Endothelial cell (in vitro differentiated cells): ENCODE results near the gene TEDC1. TPM values are rescaled to one million over a fixed set of nuclear protein-coding genes. Genes with fewer than 3 reads are reported as not detected.

ENCODE experiments used
- DNase-seq: peaks from one replicate; pipeline ENCODE4 v3.0.0; 2021; ENCODE audit warnings: low spot score
- H3K27ac Mint-ChIP-seq: one replicate; pipeline ENCODE4 v1.8.0; 2021; ENCODE audit warnings: mixed read lengths, inconsistent platforms; ENCODE audit not compliant: unreplicated experiment
- H3K27me3 Mint-ChIP-seq: one replicate; pipeline ENCODE4 v1.8.0; 2021; ENCODE audit warnings: mild to moderate bottlenecking, moderate library complexity, mixed read lengths, inconsistent platforms; ENCODE audit not compliant: unreplicated experiment
- H3K36me3 Mint-ChIP-seq: one replicate; pipeline ENCODE4 v1.8.0; 2021; ENCODE audit warnings: mild to moderate bottlenecking, low read depth, mixed read lengths, inconsistent platforms; ENCODE audit not compliant: unreplicated experiment
- H3K4me1 Mint-ChIP-seq: one replicate; pipeline ENCODE4 v1.8.0; 2021; ENCODE audit warnings: mild to moderate bottlenecking, mixed read lengths, inconsistent platforms; ENCODE audit not compliant: unreplicated experiment
- H3K4me3 Mint-ChIP-seq: one replicate; pipeline ENCODE4 v1.8.0; 2021; ENCODE audit warnings: mild to moderate bottlenecking, mixed read lengths, inconsistent platforms; ENCODE audit not compliant: unreplicated experiment
- H3K9me3 Mint-ChIP-seq: one replicate; pipeline ENCODE4 v1.8.0; 2021; ENCODE audit warnings: mixed read lengths, inconsistent platforms; ENCODE audit not compliant: unreplicated experiment
- CTCF ChIP-seq: fragments of 200-600 bp; sonication (generic); IDR thresholded peaks from one replicate; pipeline ENCODE4 v1.5.0; 2021; ENCODE audit warnings: antibody characterized with exemption; ENCODE audit not compliant: unreplicated experiment
- total RNA-seq: library from RNA; stranded (reverse); fragmentation: NEBNext Ultra II Directional; extraction: Animal tissue kit (Norgen Biotek cat#: 25700); gene quantifications from one replicate; pipeline ENCODE4 v1.2.1, GENCODE V29; 2021; ENCODE audit not compliant: unreplicated experiment

Gene TEDC1
- total RNA-seq, 1 donor from 2014 or later, result 11.5 TPM

GRCh38 chr14:105473033-105473676, 17.9 kb upstream of the TEDC1 start:
- no peak overlapping the region for H3K4me3 Mint-ChIP-seq
- DNase-seq, result no peak
- no peak for TF ChIP-seq CTCF

GRCh38 chr14:105473677-105474482, 17.2 kb upstream of the TEDC1 start:
- H3K4me3 Mint-ChIP-seq, result no peak overlapping the region
- no peaks in the 10 kb centered on the region for H3K36me3 Mint-ChIP-seq
- peak; percentile 97 for DNase-seq
- no peak overlapping the region for H3K27ac Mint-ChIP-seq
- H3K9me3 Mint-ChIP-seq, result no peaks in the 10 kb centered on the region
- peaks cover 11% of the 10 kb centered on the region for H3K27me3 Mint-ChIP-seq
- H3K4me1 Mint-ChIP-seq, result peaks cover 9% of the 10 kb centered on the region
- no peak for TF ChIP-seq CTCF

More at GRCh38 chr14:105473033-105473676, 17.9 kb upstream of the TEDC1 start:
- H3K9me3 Mint-ChIP-seq, result no peaks in the 10 kb centered on the region
- no peaks in the 10 kb centered on the region for H3K36me3 Mint-ChIP-seq
- peaks cover 9% of the 10 kb centered on the region for H3K4me1 Mint-ChIP-seq
- peaks cover 11% of the 10 kb centered on the region for H3K27me3 Mint-ChIP-seq
- H3K27ac Mint-ChIP-seq, result no peak overlapping the region

GRCh38 chr14:105474483-105475268, 16.4 kb upstream of the TEDC1 start, which contains the start of gene CRIP2:
TSS of gene CRIP2 (plus strand) at chr14:105474821. CDS start at chr14:105474863, 42 bp downstream.
- H3K27me3 Mint-ChIP-seq, result peaks cover 15% of the 10 kb centered on the region
- peak within 1 kb of the TSS; percentile 82 for H3K4me3 Mint-ChIP-seq
- DNase-seq, result peak; percentile 68
- peaks cover 9% of the 10 kb centered on the region for H3K4me1 Mint-ChIP-seq
- H3K27ac Mint-ChIP-seq, result peak within 1 kb of the TSS; percentile 24
- peaks cover under 1% of the 10 kb centered on the region for H3K36me3 Mint-ChIP-seq
- no peaks in the 10 kb centered on the region for H3K9me3 Mint-ChIP-seq
- no peak for TF ChIP-seq CTCF

- no peaks in the 10 kb centered on the region for H3K9me3 Mint-ChIP-seq
- peak overlapping the region; percentile 82 for H3K4me3 Mint-ChIP-seq
- peaks cover 9% of the 10 kb centered on the region for H3K4me1 Mint-ChIP-seq
- peaks cover 22% of the 10 kb centered on the region for H3K27me3 Mint-ChIP-seq
- no peak for TF ChIP-seq CTCF
- H3K36me3 Mint-ChIP-seq, result peaks cover 3% of the 10 kb centered on the region
- peak overlapping the region; percentile 78 for H3K27ac Mint-ChIP-seq
- DNase-seq, result peak; percentile 55
Measured at GRCh38 chr14:105475269-105476096, 15.6 kb upstream of the TEDC1 start.
